HG03108 (cell line): ENCODE results near the gene BRPF1.

Experiments
- ATAC-seq: cut with Tn5 transposase; IDR thresholded peaks from one replicate; pipeline ENCODE4 v1.9.1; 2021; ENCODE audit warnings: moderate library complexity; ENCODE audit not compliant: unreplicated experiment

Gene BRPF1

GRCh38 chr3:9786825-9787669 lies 55.5 kb downstream of the BRPF1 start:
- ATAC-seq, result no peak

GRCh38 chr3:9787714-9788113 lies 56.2 kb downstream of the BRPF1 start:
- no peak for ATAC-seq

DNA sequence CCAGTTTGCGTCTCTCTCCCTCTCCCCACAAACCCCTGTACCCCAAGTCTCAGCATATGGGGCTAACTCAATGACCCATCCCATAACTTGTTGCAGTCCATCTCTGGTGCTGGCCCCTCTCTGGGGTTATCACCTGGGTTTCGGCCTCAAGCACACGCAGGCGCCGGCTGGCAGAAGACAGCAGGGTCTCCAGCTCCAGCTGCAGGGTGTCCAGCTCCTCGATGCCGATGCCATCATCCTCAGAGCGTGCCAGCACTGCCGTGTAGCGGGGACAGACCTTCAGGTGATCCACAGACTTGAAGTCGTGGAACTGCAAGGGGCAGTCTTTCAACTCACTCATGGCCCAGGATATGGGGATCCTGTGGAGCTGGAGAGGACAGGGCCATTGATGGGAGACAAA lies 59.6 kb downstream of the BRPF1 start:
- ATAC-seq, result no peak

DNA sequence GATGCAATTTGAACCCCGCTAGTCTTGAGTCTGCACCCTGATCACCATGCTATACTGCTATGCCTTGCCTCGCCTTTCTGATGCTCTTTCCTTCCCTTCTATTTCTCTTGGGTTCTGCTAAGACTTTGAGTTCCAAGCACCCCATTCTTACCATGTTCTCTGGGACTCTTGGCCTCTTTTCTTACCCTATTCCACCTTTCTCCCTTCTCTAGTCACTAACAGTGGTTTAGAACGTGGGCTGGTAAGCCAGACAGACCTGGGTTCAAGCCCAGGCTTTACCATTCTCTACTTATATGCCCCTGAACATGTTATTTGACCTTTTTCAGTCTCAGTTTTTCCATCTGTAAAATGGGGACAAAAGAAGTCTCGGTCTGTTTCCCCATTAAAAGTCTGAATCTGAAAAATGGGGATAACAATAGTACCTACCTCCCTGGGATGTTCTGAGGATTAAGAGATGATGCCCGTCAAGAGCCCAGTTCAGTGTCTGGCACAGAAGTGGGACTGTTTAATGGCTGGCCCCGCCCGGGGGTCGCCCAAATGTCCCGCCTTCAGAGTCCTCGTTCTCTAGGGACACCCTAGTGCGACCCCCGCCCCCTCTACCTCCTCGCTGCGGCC lies 60.4 kb downstream of the BRPF1 start:
- no peak for ATAC-seq

GRCh38 chr3:9792405-9793160 lies 61.0 kb downstream of the BRPF1 start, which contains the start of the genes ARPC4 and TADA3:
TSS of gene ARPC4 (plus strand) at chr3:9793082. CDS start at chr3:9793122, 40 bp downstream.
TSS of gene TADA3 (minus strand) at chr3:9792473. CDS start at chr3:9791466, 1,007 bp downstream.
- peak; percentile 79 for ATAC-seq

GRCh38 chr3:9793161-9793781 lies 61.7 kb downstream of the BRPF1 start:
- no peak for ATAC-seq

DNA sequence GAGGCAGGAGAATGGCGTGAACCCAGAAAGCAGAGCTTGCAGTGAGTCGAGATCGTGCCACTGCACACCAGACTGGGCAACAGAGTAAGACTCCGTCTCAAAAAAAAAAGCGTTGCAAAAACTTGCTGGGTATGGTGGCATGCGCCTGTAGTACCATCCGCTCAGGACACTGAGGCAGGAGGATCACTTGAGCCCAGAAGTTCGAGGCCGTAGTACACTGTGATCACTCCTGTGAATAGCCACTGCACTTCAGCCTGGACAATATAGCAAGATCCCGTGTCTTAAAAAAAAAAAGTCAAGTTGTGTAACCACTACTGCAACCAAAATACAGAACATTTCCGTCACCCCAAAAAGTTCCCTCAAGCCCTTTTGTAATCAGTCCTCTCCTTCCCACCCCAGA lies 62.9 kb downstream of the BRPF1 start:
- ATAC-seq, result no peak

GRCh38 chr3:9795207-9795606 lies 63.7 kb downstream of the BRPF1 start:
- ATAC-seq, result no peak

GRCh38 chr3:9797196-9797945 lies 65.8 kb downstream of the BRPF1 start:
- ATAC-seq, result no peak
